Endothelial cell of umbilical vein (primary cell): ENCODE data around the gene ADRB2.

Source experiments
- CTCF ChIP-seq, 2 donors: IDR thresholded peaks; 1 replicate in 1 of 2; 2 replicates in 1 of 2; pipeline ENCODE4 v1.5.1; 2011; ENCODE audit warnings: low read length in 2 of 2, mild to moderate bottlenecking in 2 of 2, moderate library complexity in 2 of 2, control low read depth in 1 of 2, inconsistent platforms in 1 of 2, low read depth in 1 of 2; ENCODE audit not compliant: insufficient read depth in 1 of 2; ENCODE audit errors: extremely low read depth in 1 of 2
- EZH2 ChIP-seq: IDR thresholded peaks from 2 replicates; pipeline ENCODE4 v1.6.1; 2012; ENCODE audit warnings: borderline replicate concordance, low read depth, mild to moderate bottlenecking, moderate library complexity, low read length, inconsistent platforms; ENCODE audit not compliant: severe bottlenecking
- FOS ChIP-seq: IDR thresholded peaks from 2 replicates; pipeline ENCODE4 v1.6.1; 2011; ENCODE audit warnings: mild to moderate bottlenecking, low read length, moderate library complexity, borderline replicate concordance; ENCODE audit not compliant: insufficient read depth
- GATA2 ChIP-seq: IDR thresholded peaks from 2 replicates; pipeline ENCODE4 v1.7.0; 2011; ENCODE audit warnings: low read depth, mild to moderate bottlenecking, moderate library complexity, mixed read lengths, low read length; ENCODE audit not compliant: insufficient read length, insufficient read depth
- JUN ChIP-seq: IDR thresholded peaks from 2 replicates; pipeline ENCODE4 v1.6.1; 2011; ENCODE audit warnings: borderline replicate concordance, low read depth; ENCODE audit not compliant: insufficient read length, insufficient read depth
- MYC ChIP-seq: IDR thresholded peaks from one replicate; pipeline ENCODE4 v1.6.1; 2011; ENCODE audit warnings: mild to moderate bottlenecking, low read depth, low read length
- POLR2A ChIP-seq: IDR thresholded peaks from 2 replicates; pipeline ENCODE4 v1.6.1; 2012; ENCODE audit warnings: low read depth, mild to moderate bottlenecking, control low read depth, low read length
- POLR2AphosphoS5 ChIP-seq: IDR thresholded peaks from 2 replicates; pipeline ENCODE4 v1.6.1; 2012; ENCODE audit warnings: low read depth, mild to moderate bottlenecking, control low read depth, low read length, moderate library complexity; ENCODE audit not compliant: insufficient read depth
- TF ChIP-seq, protein P1 (sequence below): IDR thresholded peaks from 2 replicates; pipeline ENCODE4 v1.6.1; 2011; ENCODE audit not compliant: insufficient read depth, insufficient read length

DNA sequence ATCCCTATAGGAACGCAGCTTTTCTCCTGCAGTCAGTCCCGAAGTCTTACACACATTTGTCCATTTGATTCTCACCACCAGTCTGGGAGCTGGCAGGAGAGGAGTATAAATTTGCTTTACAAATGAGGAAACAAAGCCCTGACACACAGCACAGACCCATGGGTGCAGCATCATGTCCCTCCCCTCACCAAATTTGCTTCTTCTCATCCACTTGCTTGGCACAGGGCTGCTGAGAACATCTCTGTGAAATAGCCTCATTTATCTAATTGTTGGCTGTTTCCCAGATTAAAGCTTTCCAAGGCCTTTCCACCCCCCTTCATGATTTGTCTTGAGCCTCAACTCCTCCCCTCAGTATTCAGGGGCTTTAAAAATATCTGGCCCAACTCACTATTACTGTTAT is 11.3 kb upstream of the ADRB2 start:
- TF ChIP-seq CTCF (IDR thresholded peaks at IDR 0.05; ENCODE audit: extremely low read depth in 1 of 2, insufficient read depth in 1 of 2, low read depth in 1 of 2, low read length in 2 of 2) (no peak), POLR2A (no peak), MYC (no peak), POLR2AphosphoS5 (no peak), GATA2 (no peak), EZH2 (no peak), FOS (no peak), JUN (no peak)
- TF ChIP-seq, protein P1, sequence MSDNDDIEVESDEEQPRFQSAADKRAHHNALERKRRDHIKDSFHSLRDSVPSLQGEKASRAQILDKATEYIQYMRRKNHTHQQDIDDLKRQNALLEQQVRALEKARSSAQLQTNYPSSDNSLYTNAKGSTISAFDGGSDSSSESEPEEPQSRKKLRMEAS, result no peak
